ENCODE data around the gene HINT2.

DNA sequence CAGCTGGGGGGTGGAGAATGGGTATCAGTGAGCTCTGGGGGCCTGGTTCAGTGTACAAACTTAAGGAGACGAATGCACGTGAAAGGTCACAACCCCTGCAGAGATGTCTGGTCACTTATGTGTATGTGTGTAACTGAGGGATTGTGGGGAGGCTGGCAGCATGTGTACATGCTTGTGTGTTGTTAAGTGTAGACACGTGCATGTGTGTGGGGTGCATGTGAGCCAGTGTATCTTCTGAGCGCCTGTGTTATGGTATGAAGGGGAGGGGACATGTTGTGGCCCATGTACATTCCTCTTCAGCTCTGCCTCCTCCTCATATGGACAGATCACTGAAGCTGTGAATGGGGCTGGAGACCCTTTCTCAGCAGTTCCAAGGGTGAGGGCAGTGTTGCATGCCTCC, 16.2 kb upstream of the HINT2 start:
- TF ChIP-seq, protein P1, sequence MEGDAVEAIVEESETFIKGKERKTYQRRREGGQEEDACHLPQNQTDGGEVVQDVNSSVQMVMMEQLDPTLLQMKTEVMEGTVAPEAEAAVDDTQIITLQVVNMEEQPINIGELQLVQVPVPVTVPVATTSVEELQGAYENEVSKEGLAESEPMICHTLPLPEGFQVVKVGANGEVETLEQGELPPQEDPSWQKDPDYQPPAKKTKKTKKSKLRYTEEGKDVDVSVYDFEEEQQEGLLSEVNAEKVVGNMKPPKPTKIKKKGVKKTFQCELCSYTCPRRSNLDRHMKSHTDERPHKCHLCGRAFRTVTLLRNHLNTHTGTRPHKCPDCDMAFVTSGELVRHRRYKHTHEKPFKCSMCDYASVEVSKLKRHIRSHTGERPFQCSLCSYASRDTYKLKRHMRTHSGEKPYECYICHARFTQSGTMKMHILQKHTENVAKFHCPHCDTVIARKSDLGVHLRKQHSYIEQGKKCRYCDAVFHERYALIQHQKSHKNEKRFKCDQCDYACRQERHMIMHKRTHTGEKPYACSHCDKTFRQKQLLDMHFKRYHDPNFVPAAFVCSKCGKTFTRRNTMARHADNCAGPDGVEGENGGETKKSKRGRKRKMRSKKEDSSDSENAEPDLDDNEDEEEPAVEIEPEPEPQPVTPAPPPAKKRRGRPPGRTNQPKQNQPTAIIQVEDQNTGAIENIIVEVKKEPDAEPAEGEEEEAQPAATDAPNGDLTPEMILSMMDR (IDR thresholded peaks at IDR 0.05) = no peak
- TF ChIP-seq POLR2A (IDR thresholded peaks at IDR 0.05) = no peak

Data from body of pancreas (tissue), 4 donors.